Trophoblast cell (in vitro differentiated cells and primary cell): Measurements from ENCODE around the gene DENND1A.

Experiments used
- DNase-seq, 2 donors: peaks; one replicate each; pipeline ENCODE4 v3.0.0-alpha.2; 2016
- H2AFZ ChIP-seq: 2 replicates; pipeline ENCODE4 v1.6.1; 2013; ENCODE audit warnings: low read length, moderate library complexity, mild to moderate bottlenecking; ENCODE audit not compliant: insufficient read depth, poor library complexity
- H2AK5ac ChIP-seq: 2 replicates; pipeline ENCODE4 v1.6.1; 2013; ENCODE audit warnings: mild to moderate bottlenecking, low read length
- H2BK120ac ChIP-seq: 2 replicates; pipeline ENCODE4 v1.6.1; 2013; ENCODE audit warnings: low read length, mild to moderate bottlenecking, moderate library complexity; ENCODE audit not compliant: insufficient read depth, poor library complexity
- H2BK12ac ChIP-seq: 2 replicates; pipeline ENCODE4 v1.6.1; 2013; ENCODE audit warnings: mild to moderate bottlenecking, low read length, moderate library complexity
- H2BK5ac ChIP-seq: 2 replicates; pipeline ENCODE4 v1.6.1; 2013; ENCODE audit warnings: low read length, low read depth, moderate library complexity, mild to moderate bottlenecking; ENCODE audit not compliant: poor library complexity
- H3K14ac ChIP-seq: 2 replicates; pipeline ENCODE4 v1.6.1; 2013; ENCODE audit warnings: mild to moderate bottlenecking, low read length
- H3K18ac ChIP-seq: 2 replicates; pipeline ENCODE4 v1.6.1; 2013; ENCODE audit warnings: mild to moderate bottlenecking, low read length
- H3K23ac ChIP-seq: 2 replicates; pipeline ENCODE4 v1.6.1; 2013; ENCODE audit warnings: low read length
- H3K27ac ChIP-seq: 2 replicates; pipeline ENCODE4 v1.5.1; 2013; ENCODE audit warnings: low read depth, mild to moderate bottlenecking, inconsistent platforms, low read length, moderate library complexity
- H3K27me3 ChIP-seq: 2 replicates; pipeline ENCODE4 v1.6.1; 2013; ENCODE audit warnings: inconsistent platforms, mild to moderate bottlenecking, low read length, moderate library complexity; ENCODE audit not compliant: insufficient read depth
- H3K36me3 ChIP-seq, 2 experiments: 1 replicate in 1 of 2; 2 replicates in 1 of 2; pipeline ENCODE4 v1.6.1; 2013; ENCODE audit warnings: low read length in 2 of 2, mild to moderate bottlenecking in 2 of 2, moderate library complexity in 1 of 2; ENCODE audit not compliant: insufficient read depth in 2 of 2, control insufficient read depth in 1 of 2
- H3K4ac ChIP-seq: 2 replicates; pipeline ENCODE4 v1.6.1; 2013; ENCODE audit warnings: low read depth, mild to moderate bottlenecking, low read length, moderate library complexity
- H3K4me1 ChIP-seq, 2 experiments: 1 replicate in 1 of 2; 2 replicates in 1 of 2; pipeline ENCODE4 v1.6.1; 2013; ENCODE audit warnings: low read length in 2 of 2, mild to moderate bottlenecking in 2 of 2, moderate library complexity in 1 of 2; ENCODE audit not compliant: insufficient read depth in 2 of 2, control insufficient read depth in 1 of 2
- H3K4me2 ChIP-seq: 2 replicates; pipeline ENCODE4 v1.6.1; 2013; ENCODE audit warnings: inconsistent platforms, mild to moderate bottlenecking, low read length, moderate library complexity
- H3K4me3 ChIP-seq: 2 replicates; pipeline ENCODE4 v1.5.1; 2013; ENCODE audit warnings: mild to moderate bottlenecking, low read depth, low read length, inconsistent platforms
- H3K79me1 ChIP-seq: one replicate; pipeline ENCODE4 v1.6.1; 2013; ENCODE audit warnings: low read length
- H3K79me2 ChIP-seq: 2 replicates; pipeline ENCODE4 v1.6.1; 2013; ENCODE audit warnings: low read length, mild to moderate bottlenecking; ENCODE audit not compliant: control insufficient read depth, insufficient read depth, poor library complexity
- H3K9ac ChIP-seq: 2 replicates; pipeline ENCODE4 v1.6.1; 2013; ENCODE audit warnings: mild to moderate bottlenecking, low read length
- H3K9me3 ChIP-seq: 2 replicates; pipeline ENCODE4 v1.6.1; 2013; ENCODE audit warnings: low read depth, mild to moderate bottlenecking, control low read depth, inconsistent platforms, low read length; ENCODE audit not compliant: insufficient read depth
- H4K12ac ChIP-seq: 2 replicates; pipeline ENCODE4 v1.6.1; 2013; ENCODE audit warnings: low read depth, mild to moderate bottlenecking, low read length, moderate library complexity
- H4K8ac ChIP-seq: 2 replicates; pipeline ENCODE4 v1.6.1; 2013; ENCODE audit warnings: low read depth, mild to moderate bottlenecking, low read length, moderate library complexity
- H4K91ac ChIP-seq: one replicate; pipeline ENCODE4 v1.6.1; 2013; ENCODE audit warnings: low read depth, mild to moderate bottlenecking, low read length, moderate library complexity
- WGBS: extraction: QIAGEN DNeasy Blood & Tissue Kit; methylation state at CpG from one replicate; pipeline ENCODE4 v1.1.7; 2013; ENCODE audit warnings: missing lambda C conversion rate; ENCODE audit not compliant: insufficient read length, insufficient coverage; ENCODE audit errors: extremely low coverage; 5-methylcytosine and 5-hydroxymethylcytosine counted together

The DENND1A gene

GRCh38 chr9:123552530-123552929 is 377.4 kb downstream of the DENND1A start:
- Histone ChIP-seq H3K4ac (no peak overlapping the region), H3K23ac (no peak overlapping the region), H3K14ac (no peak overlapping the region), H3K4me2 (no peak overlapping the region), H3K9me3 (no peaks in the 10 kb centered on the region), H4K91ac (no peak overlapping the region), H4K12ac (no peak overlapping the region), H2BK120ac (no peak overlapping the region), H3K79me1 (no peaks in the 10 kb centered on the region), H3K79me2 (no peaks in the 10 kb centered on the region), H3K27me3 (no peaks in the 10 kb centered on the region), H3K18ac (no peak overlapping the region), H4K8ac (no peak overlapping the region), H3K27ac (no peak overlapping the region), H2AFZ (no peak overlapping the region), H3K36me3 (peaks cover 2% of the 10 kb centered on the region in 2 experiments), H3K9ac (no peak overlapping the region), H3K4me1 (peaks cover 2 to 11% of the 10 kb centered on the region in 2 experiments), H3K4me3 (no peak overlapping the region), H2AK5ac (no peak overlapping the region), H2BK5ac (no peak overlapping the region), H2BK12ac (no peak overlapping the region)
- no CpG with 5 or more reads among the region's 5 CpGs for WGBS
- no peak for DNase-seq

DNA sequence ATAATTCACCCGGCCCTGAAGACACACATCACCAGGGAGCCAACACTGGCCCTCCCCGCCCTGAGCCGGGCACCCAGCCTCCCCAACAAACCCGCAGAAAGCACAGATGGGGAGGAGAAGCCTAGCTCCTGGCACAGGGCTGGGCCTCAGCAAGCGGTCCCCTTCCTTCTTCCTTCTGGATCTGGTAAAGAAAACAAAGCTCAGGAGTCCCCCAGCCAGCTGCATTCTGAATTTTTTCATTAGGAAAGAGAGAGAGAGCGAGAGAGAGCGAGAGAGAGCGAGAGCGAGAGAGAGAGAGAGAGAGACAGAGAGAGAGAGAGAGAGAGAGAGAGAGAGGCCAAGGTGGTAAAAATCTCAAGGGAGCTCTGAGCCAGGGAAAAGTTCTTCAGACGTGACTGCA is 378.2 kb downstream of the DENND1A start:
- no peak overlapping the region for H2AK5ac ChIP-seq
- H3K36me3 ChIP-seq, result peaks cover 0 to 2% of the 10 kb centered on the region in 2 experiments
- no peak overlapping the region for H2BK12ac ChIP-seq
- H3K23ac ChIP-seq, result no peak overlapping the region
- no peaks in the 10 kb centered on the region for H3K79me1 ChIP-seq
- no peak overlapping the region for H3K4me3 ChIP-seq
- no peak overlapping the region for H3K27ac ChIP-seq
- DNase-seq, result no peak
- H3K27me3 ChIP-seq, result no peaks in the 10 kb centered on the region
- no peak overlapping the region for H3K4ac ChIP-seq
- H4K91ac ChIP-seq, result no peak overlapping the region
- H4K12ac ChIP-seq, result no peak overlapping the region
- H3K4me2 ChIP-seq, result no peak overlapping the region
- H3K9me3 ChIP-seq, result no peaks in the 10 kb centered on the region
- no peaks in the 10 kb centered on the region for H3K79me2 ChIP-seq
- peaks cover 2 to 8% of the 10 kb centered on the region in 2 experiments for H3K4me1 ChIP-seq
- no peak overlapping the region for H2BK120ac ChIP-seq
- no peak overlapping the region for H2BK5ac ChIP-seq
- H3K18ac ChIP-seq, result no peak overlapping the region
- no peak overlapping the region for H4K8ac ChIP-seq
- no peak overlapping the region for H3K14ac ChIP-seq
- WGBS, result no CpG with 5 or more reads among the region's 10 CpGs
- no peak overlapping the region for H3K9ac ChIP-seq
- H2AFZ ChIP-seq, result no peak overlapping the region

GRCh38 chr9:123550797-123551196 is 379.1 kb downstream of the DENND1A start:
- Histone ChIP-seq H3K14ac (no peak overlapping the region), H3K79me1 (no peaks in the 10 kb centered on the region), H3K9me3 (no peaks in the 10 kb centered on the region), H3K4me1 (peaks cover 2 to 5% of the 10 kb centered on the region in 2 experiments), H2BK5ac (no peak overlapping the region), H3K4me3 (no peak overlapping the region), H4K91ac (no peak overlapping the region), H2AFZ (no peak overlapping the region), H3K18ac (no peak overlapping the region), H4K8ac (no peak overlapping the region), H3K23ac (no peak overlapping the region), H2AK5ac (no peak overlapping the region), H3K79me2 (no peaks in the 10 kb centered on the region), H3K27me3 (no peaks in the 10 kb centered on the region), H4K12ac (no peak overlapping the region), H3K4me2 (no peak overlapping the region), H3K9ac (no peak overlapping the region), H3K36me3 (no peaks in the 10 kb centered on the region), H2BK120ac (no peak overlapping the region), H3K4ac (no peak overlapping the region), H2BK12ac (no peak overlapping the region), H3K27ac (no peak overlapping the region)
- no CpG with 5 or more reads among the region's 5 CpGs for WGBS
- no peak for DNase-seq

DNA sequence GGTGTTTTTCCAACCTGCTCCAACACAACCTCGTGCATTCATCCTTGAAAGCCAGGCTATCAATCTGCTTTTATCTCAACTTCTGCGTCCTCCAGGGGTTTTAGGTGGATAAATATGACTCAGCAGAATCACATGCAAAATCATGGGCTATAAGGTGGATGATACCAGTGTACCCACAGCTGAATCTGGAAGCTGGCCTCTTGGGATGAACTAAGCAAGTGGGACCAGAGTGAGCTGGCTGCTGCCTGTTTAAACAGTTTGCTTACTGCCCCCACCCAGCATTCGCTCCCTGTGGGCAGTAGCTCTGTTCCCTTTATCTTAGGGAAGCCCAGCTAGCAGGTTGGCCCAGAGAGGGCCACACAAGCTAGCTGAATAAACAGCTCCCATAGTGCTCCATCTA is 379.9 kb downstream of the DENND1A start:
- H3K79me2 ChIP-seq, result no peaks in the 10 kb centered on the region
- H3K36me3 ChIP-seq, result no peaks in the 10 kb centered on the region
- H2AK5ac ChIP-seq, result no peak overlapping the region
- H3K27me3 ChIP-seq, result no peaks in the 10 kb centered on the region
- H3K27ac ChIP-seq, result no peak overlapping the region
- H3K79me1 ChIP-seq, result no peaks in the 10 kb centered on the region
- H3K4ac ChIP-seq, result no peak overlapping the region
- H3K23ac ChIP-seq, result no peak overlapping the region
- peaks cover 2 to 5% of the 10 kb centered on the region in 2 experiments for H3K4me1 ChIP-seq
- no peak overlapping the region for H2AFZ ChIP-seq
- no peak overlapping the region for H3K18ac ChIP-seq
- no CpG with 5 or more reads among the region's 3 CpGs for WGBS
- no peak overlapping the region for H4K8ac ChIP-seq
- DNase-seq, result no peak
- H4K91ac ChIP-seq, result no peak overlapping the region
- H2BK12ac ChIP-seq, result no peak overlapping the region
- H3K9ac ChIP-seq, result no peak overlapping the region
- no peak overlapping the region for H2BK120ac ChIP-seq
- no peaks in the 10 kb centered on the region for H3K9me3 ChIP-seq
- no peak overlapping the region for H2BK5ac ChIP-seq
- no peak overlapping the region for H3K4me3 ChIP-seq
- H4K12ac ChIP-seq, result no peak overlapping the region
- no peak overlapping the region for H3K14ac ChIP-seq
- no peak overlapping the region for H3K4me2 ChIP-seq
